K562 (cell line): ENCODE data around the gene COQ5. TPM values are rescaled to one million over a fixed set of nuclear protein-coding genes. Genes with fewer than 3 reads are reported as not detected.

Experiments
- ATAC-seq: fragments of 200-7000 bp; cut with Tn5 transposase; 3 replicates; pipeline ENCODE4 v1.9.1; 2020; ENCODE audit warnings: moderate library complexity
- BruUV-seq: library from RNA; stranded (reverse); fragments of 400-500 nt; replicated peaks from 2 replicates; lab custom pipeline; 2021; lab: Mats Ljungman, UMichigan
- CTCF ChIA-PET: fragments of 300-600 bp; formaldehyde crosslinking; extraction: SDS; loops from one replicate; lab custom pipeline; 2021; ENCODE audit warnings: low intra/inter-chr PET ratio; lab: Yijun Ruan, JAX
- POLR2A ChIA-PET: fragments of 300-600, 350-650 bp; sonication (Branson Sonifier 250); formaldehyde crosslinking; extraction: SDS; loops from one replicate; lab custom pipeline; 2021; ENCODE audit warnings: antibody characterized with exemption, inconsistent platforms; lab: Yijun Ruan, JAX
- DNase-seq, 4 experiments: peaks; one replicate each; pipeline versions ENCODE4 v3.0.0 to v3.0.0-alpha.2; 2011 to 2018; ENCODE audit warnings: low spot score in 3 of 4, mixed read lengths in 3 of 4; ENCODE audit errors: extremely low read depth in 1 of 4
- FAIRE-seq: peaks from 2 replicates; lab custom pipeline; 2011; peaks lifted over from hg19 to GRCh38; lab: Jason Lieb, UNC
- H2AFZ ChIP-seq: 2 replicates; pipeline ENCODE4 v1.6.0; 2011; ENCODE audit warnings: low read depth, low read length, control low read depth, inconsistent platforms
- H3K27ac ChIP-seq: fragments of 200-600 bp; 3 replicates; pipeline ENCODE4 v1.8.0; 2011; ENCODE audit warnings: low read depth, mild to moderate bottlenecking, control low read depth, inconsistent platforms, low read length, moderate library complexity, mixed read lengths; ENCODE audit errors: extremely low read depth
- H3K27me3 ChIP-seq, 2 experiments: fragments of 300-600 bp in 1 of 2; 2 replicates in 1 of 2; 3 replicates in 1 of 2; pipeline versions ENCODE4 v1.6.0 to v1.8.0; 2011; ENCODE audit warnings: inconsistent platforms in 2 of 2, low read length in 2 of 2, mild to moderate bottlenecking in 1 of 2, mixed read lengths in 1 of 2, moderate library complexity in 1 of 2; ENCODE audit not compliant: control insufficient read depth in 2 of 2, insufficient read depth in 2 of 2
- H3K36me3 ChIP-seq: fragments of 300-600 bp; 3 replicates; pipeline ENCODE4 v1.8.0; 2011; ENCODE audit warnings: mild to moderate bottlenecking, low read length, inconsistent platforms; ENCODE audit not compliant: control insufficient read depth, insufficient read depth
- H3K4me1 ChIP-seq, 2 experiments: fragments of 200-600 bp in 1 of 2; replicated peaks in 1 of 2; 2 replicates in 1 of 2; 3 replicates in 1 of 2; pipeline versions ENCODE4 v1.5.1 to v1.8.0; 2011; ENCODE audit warnings: inconsistent platforms in 2 of 2, low read length in 2 of 2, mild to moderate bottlenecking in 1 of 2, mixed read lengths in 1 of 2, moderate library complexity in 1 of 2; ENCODE audit not compliant: control insufficient read depth in 2 of 2, insufficient read depth in 2 of 2
- H3K4me2 ChIP-seq: 2 replicates; pipeline ENCODE4 v1.6.1; 2011; ENCODE audit warnings: low read length, control low read depth, inconsistent platforms, mixed read lengths; ENCODE audit not compliant: insufficient read depth
- H3K4me3 ChIP-seq: fragments of 200-600 bp; sonication (generic), shearing (Covaris generic); 2 replicates; pipeline ENCODE4 v1.5.1; 2016; ENCODE audit warnings: control low read depth, inconsistent platforms
- H3K79me2 ChIP-seq: fragments of 200-600 bp; 3 replicates; pipeline ENCODE4 v1.8.0; 2011; ENCODE audit warnings: low read length, inconsistent platforms; ENCODE audit not compliant: control insufficient read depth, insufficient read depth
- H3K9ac ChIP-seq, 2 experiments: 2 replicates each; pipeline versions ENCODE4 v1.6.0 to v1.6.1; 2011; ENCODE audit warnings: low read depth in 2 of 2, low read length in 2 of 2, control low read depth in 1 of 2, inconsistent platforms in 1 of 2, mild to moderate bottlenecking in 1 of 2, mixed read lengths in 1 of 2; ENCODE audit not compliant: insufficient read depth in 1 of 2
- H3K9me1 ChIP-seq: one replicate; pipeline ENCODE4 v1.6.0; 2011; ENCODE audit warnings: inconsistent platforms, mild to moderate bottlenecking, low read length, moderate library complexity; ENCODE audit not compliant: control insufficient read depth, insufficient read depth
- H3K9me3 ChIP-seq: replicated peaks from 2 replicates; pipeline ENCODE4 v1.5.1; 2011; ENCODE audit warnings: low read depth, low read length, inconsistent platforms; ENCODE audit not compliant: control insufficient read depth, insufficient read depth
- H4K20me1 ChIP-seq: replicated peaks from 2 replicates; pipeline ENCODE4 v1.6.1; 2011; ENCODE audit warnings: low read length, inconsistent platforms, mixed read lengths; ENCODE audit not compliant: control insufficient read depth, insufficient read depth
- CHD2 ChIP-seq: IDR thresholded peaks from 2 replicates; pipeline ENCODE4 v1.6.1; 2011; ENCODE audit warnings: low read depth, low read length
- HEY1 ChIP-seq: fragments of 250-450 bp; sonication (Bioruptor Pico); IDR thresholded peaks from 2 replicates; pipeline ENCODE4 v1.5.0; 2020; ENCODE audit warnings: mild to moderate bottlenecking, moderate library complexity, borderline replicate concordance
- MAFF ChIP-seq: IDR thresholded peaks from 2 replicates; pipeline ENCODE4 v1.6.1; 2012; ENCODE audit warnings: low read length, improper control_type of control experiment
- NCOA6 ChIP-seq: fragments of 450-650 bp; IDR thresholded peaks from 2 replicates; pipeline ENCODE4 v1.6.1; 2017; ENCODE audit warnings: mild to moderate bottlenecking
- PATZ1 ChIP-seq: fragments of 250-450 bp; sonication (Bioruptor Pico); IDR thresholded peaks from 2 replicates; pipeline ENCODE4 v1.5.0; 2020; ENCODE audit warnings: mild to moderate bottlenecking, borderline replicate concordance
- PRPF4 ChIP-seq: fragments of 200-400 bp; formaldehyde crosslinking; IDR thresholded peaks from one replicate; pipeline ENCODE4 v1.6.1; 2017; ENCODE audit warnings: low read length, low read depth, mild to moderate bottlenecking; ENCODE audit not compliant: insufficient read depth, poor library complexity, severe bottlenecking
- ZNF395 ChIP-seq: fragments of 200-800 bp; sonication (Bioruptor generic); IDR thresholded peaks from 2 replicates; pipeline ENCODE4 v1.6.1; 2017; ENCODE audit warnings: missing genetic modification characterization, missing compliant biosample characterization
- WGBS: fragments of 100-300 bp; shearing (Covaris generic); methylation state at CpG from one replicate; pipeline ENCODE4 v1.1.6; 2016; ENCODE audit warnings: low coverage, mixed read lengths; ENCODE audit not compliant: insufficient coverage; ENCODE audit errors: missing lambda C conversion rate; 5-methylcytosine and 5-hydroxymethylcytosine counted together
- in situ Hi-C: fragments of 300-500 bp; cut with MboI; formaldehyde crosslinking; loops from 4 replicates; pipeline ENCODE4 v1.15.0; 2018; ENCODE audit warnings: inconsistent platforms, mixed read lengths
- intact Hi-C: fragments of 100-400 bp; cut with micrococcal nuclease; formaldehyde crosslinking; loops from 2 replicates; pipeline ENCODE4 v1.14.2; 2022
- polyA plus RNA-seq, 8 experiments: library from polyadenylated mRNA; depleted of rRNA in 4 of 8; stranded (reverse) in 5 of 8; unstranded in 3 of 8; fragments of >200 nt; fragmentation: Nextera tagmentation in 2 of 8; fragmentation: Illumina TruSeq in 1 of 8; extraction: Ambion mirVana in 2 of 8; extraction: Trizol in 1 of 8; gene quantifications; 2 replicates each; pipeline versions ENCODE4 v1.2.1 to v1.2.3, GENCODE V29; 2011 to 2014; ENCODE audit warnings: inconsistent platforms in 1 of 8, missing spikeins in 1 of 8
- total RNA-seq, 7 experiments: library from RNA; depleted of rRNA in 6 of 7; stranded (reverse); fragments of >200 nt in 6 of 7; fragmentation: Illumina TruSeq in 2 of 7; extraction: Trizol in 2 of 7; gene quantifications; 2 replicates each; pipeline versions ENCODE4 v1.2.1 to v1.2.3, GENCODE V29; 2011 to 2021; ENCODE audit warnings: low replicate concordance in 1 of 7
- TF ChIP-seq, protein P1 (sequence below): fragments of 450-650 bp; IDR thresholded peaks from 2 replicates; pipeline ENCODE4 v1.6.1; 2018; ENCODE audit not compliant: partially characterized antibody

The COQ5 gene
- total and polyA plus RNA-seq, 9 of the 15 experiments (the other 6 are each of a cell fraction or from before 2014, with no cell fraction given) = 19.2 to 59.7 (median 30.4) TPM

- FAIRE-seq = no peak
- peaks cover 62% of the 10 kb centered on the region for H3K79me2 ChIP-seq
- no peaks in the 10 kb centered on the region for H4K20me1 ChIP-seq
- H3K27ac ChIP-seq = no peak overlapping the region
- no peak for ATAC-seq
- in situ Hi-C loops = no loop called here
- peaks cover 3% of the 10 kb centered on the region; the same call in 2 of the 3 replicates for H3K36me3 ChIP-seq
- POLR2A ChIA-PET = interaction anchor here (0.7 to 2.9 kb wide), 10 partner anchors 10 to 183 kb away, joined by 3 to 13 read pairs (median 8); partner anchors contain the start of genes DYNLL1 and RNU4-2
- peak overlapping the region; percentile 2; the same call in 1 of the 2 replicates for H3K4me2 ChIP-seq
- no peaks in the 10 kb centered on the region for H3K9me1 ChIP-seq
- DNase-seq = no peak
- 65% methylated on average over 6 of the region's 6 CpGs for WGBS
- CTCF ChIA-PET = no interaction called here
- no peak overlapping the region for H2AFZ ChIP-seq
- no peak overlapping the region for H3K4me3 ChIP-seq
- peak overlapping the region in 1 of 2 experiments; percentile 13; a peak in 1 of 4 replicates for H3K9ac ChIP-seq
- BruUV-seq = no TSS peak
- H3K9me3 ChIP-seq = no peaks in the 10 kb centered on the region
- intact Hi-C loops = no loop called here
- peaks cover 26 to 33% of the 10 kb centered on the region in 2 experiments for H3K4me1 ChIP-seq
- H3K27me3 ChIP-seq = no peaks in the 10 kb centered on the region
- no peak for TF ChIP-seq HEY1 (CRISPR knock-in tag)
- no peak for TF ChIP-seq PATZ1 (CRISPR knock-in tag)
- TF ChIP-seq CHD2 = no peak
- TF ChIP-seq ZNF395 (CRISPR knock-in tag) = 0 out of 2 replicates have a peak, but pooled peaks have one; percentile 24
- no peak for TF ChIP-seq MAFF
- no peak for TF ChIP-seq NCOA6
- no peak for TF ChIP-seq PRPF4
- TF ChIP-seq, protein P1, sequence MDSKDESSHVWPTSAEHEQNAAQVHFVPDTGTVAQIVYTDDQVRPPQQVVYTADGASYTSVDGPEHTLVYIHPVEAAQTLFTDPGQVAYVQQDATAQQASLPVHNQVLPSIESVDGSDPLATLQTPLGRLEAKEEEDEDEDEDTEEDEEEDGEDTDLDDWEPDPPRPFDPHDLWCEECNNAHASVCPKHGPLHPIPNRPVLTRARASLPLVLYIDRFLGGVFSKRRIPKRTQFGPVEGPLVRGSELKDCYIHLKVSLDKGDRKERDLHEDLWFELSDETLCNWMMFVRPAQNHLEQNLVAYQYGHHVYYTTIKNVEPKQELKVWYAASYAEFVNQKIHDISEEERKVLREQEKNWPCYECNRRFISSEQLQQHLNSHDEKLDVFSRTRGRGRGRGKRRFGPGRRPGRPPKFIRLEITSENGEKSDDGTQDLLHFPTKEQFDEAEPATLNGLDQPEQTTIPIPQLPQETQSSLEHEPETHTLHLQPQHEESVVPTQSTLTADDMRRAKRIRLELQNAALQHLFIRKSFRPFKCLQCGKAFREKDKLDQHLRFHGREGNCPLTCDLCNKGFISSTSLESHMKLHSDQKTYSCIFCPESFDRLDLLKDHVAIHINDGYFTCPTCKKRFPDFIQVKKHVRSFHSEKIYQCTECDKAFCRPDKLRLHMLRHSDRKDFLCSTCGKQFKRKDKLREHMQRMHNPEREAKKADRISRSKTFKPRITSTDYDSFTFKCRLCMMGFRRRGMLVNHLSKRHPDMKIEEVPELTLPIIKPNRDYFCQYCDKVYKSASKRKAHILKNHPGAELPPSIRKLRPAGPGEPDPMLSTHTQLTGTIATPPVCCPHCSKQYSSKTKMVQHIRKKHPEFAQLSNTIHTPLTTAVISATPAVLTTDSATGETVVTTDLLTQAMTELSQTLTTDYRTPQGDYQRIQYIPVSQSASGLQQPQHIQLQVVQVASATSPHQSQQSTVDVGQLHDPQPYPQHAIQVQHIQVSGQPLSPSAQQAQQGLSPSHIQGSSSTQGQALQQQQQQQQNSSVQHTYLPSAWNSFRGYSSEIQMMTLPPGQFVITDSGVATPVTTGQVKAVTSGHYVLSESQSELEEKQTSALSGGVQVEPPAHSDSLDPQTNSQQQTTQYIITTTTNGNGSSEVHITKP = no peak
These were observed 54.9 kb downstream of the COQ5 start for GRCh38 chr12:120473807-120474615.
